GM12801 (cell line): ENCODE results near the gene PLXDC2.

ENCODE experiments used
- TF ChIP-seq, protein P1 (sequence below): IDR thresholded peaks from one replicate; pipeline ENCODE4 v1.5.1; 2011; ENCODE audit warnings: control low read depth; ENCODE audit not compliant: insufficient read length; ENCODE audit errors: extremely low read depth

The PLXDC2 gene

DNA sequence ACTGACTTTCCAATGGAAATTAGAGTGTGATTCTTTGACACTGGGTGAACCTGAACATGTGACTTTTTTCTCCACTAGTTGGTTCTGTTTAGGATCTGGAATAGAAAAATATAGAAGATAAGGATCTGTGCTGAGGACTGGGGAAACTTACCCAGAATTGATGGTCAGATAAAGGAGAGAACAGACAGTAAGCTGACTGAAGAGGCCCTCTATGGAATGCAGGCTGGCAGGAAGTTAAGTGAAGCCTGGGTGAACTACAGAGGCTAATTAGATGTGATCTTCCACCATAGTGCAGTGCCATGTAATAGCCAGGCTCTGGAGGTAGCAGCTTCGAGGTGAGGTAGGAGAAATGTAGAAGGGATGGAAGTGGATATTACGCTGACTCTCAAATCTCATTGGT is 455.3 kb downstream of the PLXDC2 start:
- TF ChIP-seq, protein P1, sequence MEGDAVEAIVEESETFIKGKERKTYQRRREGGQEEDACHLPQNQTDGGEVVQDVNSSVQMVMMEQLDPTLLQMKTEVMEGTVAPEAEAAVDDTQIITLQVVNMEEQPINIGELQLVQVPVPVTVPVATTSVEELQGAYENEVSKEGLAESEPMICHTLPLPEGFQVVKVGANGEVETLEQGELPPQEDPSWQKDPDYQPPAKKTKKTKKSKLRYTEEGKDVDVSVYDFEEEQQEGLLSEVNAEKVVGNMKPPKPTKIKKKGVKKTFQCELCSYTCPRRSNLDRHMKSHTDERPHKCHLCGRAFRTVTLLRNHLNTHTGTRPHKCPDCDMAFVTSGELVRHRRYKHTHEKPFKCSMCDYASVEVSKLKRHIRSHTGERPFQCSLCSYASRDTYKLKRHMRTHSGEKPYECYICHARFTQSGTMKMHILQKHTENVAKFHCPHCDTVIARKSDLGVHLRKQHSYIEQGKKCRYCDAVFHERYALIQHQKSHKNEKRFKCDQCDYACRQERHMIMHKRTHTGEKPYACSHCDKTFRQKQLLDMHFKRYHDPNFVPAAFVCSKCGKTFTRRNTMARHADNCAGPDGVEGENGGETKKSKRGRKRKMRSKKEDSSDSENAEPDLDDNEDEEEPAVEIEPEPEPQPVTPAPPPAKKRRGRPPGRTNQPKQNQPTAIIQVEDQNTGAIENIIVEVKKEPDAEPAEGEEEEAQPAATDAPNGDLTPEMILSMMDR = no peak

- TF ChIP-seq, protein P1 = no peak
Measured at GRCh38 chr10:20272608-20273007, 456.4 kb downstream of the PLXDC2 start.

DNA sequence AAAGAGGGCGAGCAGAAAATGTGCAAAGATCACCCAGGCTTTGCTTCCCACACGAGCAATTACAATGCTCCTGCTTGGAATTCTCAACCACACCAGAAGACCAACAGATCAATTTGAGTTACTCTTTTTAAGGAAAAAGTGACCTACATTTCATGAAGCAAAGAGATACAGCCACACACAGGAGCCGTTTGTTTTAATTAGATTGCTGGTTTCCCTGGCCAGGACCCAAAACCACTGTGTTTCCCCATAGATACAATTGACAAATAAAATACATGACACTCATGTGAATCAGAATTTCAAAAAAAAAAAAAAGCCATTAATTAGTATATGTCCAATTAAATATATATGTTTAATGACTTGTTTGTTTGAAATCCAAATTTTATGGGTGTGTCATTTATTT is 458.3 kb downstream of the PLXDC2 start:
- TF ChIP-seq, protein P1 = no peak

DNA sequence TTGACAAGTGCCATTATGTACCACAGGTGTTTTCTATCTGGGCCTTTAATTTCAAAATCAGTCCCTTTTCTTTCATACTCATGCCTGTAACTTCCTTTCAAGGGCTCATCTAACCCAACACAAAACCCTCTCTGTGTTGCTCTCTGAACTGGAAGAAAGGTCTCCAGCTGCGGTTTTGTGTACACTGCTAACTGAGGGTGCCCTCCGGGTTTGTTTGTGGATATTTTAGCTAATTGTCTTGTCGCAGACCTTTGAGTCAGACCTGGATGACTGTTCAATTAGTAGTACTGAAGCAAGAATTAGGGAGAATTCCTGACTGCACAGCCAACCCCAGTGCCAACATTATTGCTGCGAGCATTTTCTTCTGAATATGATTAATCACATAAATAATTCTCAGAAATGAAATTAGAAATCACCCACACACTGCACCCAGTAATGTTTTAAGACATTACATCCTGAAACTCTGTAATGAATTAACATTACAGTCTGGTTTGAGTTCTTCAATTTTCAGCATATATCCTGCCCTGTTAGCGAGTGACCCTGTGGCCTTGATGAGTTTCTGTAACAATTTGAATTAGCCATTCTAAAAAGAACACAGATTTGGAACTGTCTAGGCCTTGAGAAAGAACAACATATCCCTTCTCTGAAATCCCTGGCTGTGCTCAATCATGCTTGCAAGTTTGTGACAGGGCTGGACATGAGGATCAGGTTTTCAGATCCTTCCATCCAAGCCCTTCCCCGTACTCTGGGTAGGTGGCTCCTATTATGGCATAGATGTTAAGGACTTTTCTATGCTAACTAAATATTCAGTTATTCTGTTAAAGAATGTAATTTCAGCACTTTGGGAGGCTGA is 460.1 kb downstream of the PLXDC2 start:
- TF ChIP-seq, protein P1 = no peak

DNA sequence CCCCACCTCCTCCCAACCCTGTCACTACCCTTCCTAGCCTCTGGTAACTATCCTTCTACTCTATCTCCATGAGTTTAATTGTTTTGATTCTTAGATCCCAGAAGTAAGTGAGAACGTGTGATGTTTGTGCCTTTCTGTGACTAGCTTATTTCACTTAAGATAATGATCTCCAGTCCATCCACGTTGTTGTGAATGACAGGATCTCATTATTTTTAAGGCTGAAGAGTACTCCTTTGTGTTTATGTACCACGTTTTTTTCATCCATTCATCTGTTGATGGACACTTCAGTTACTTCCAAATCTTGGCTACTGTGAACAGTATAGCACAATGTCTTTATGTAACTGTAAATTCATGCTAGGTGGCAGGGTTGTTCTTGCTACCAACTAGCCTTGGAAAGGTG is 461.6 kb downstream of the PLXDC2 start:
- TF ChIP-seq, protein P1 = no peak

GRCh38 chr10:20281579-20281978 is 465.3 kb downstream of the PLXDC2 start:
- TF ChIP-seq, protein P1 = no peak

DNA sequence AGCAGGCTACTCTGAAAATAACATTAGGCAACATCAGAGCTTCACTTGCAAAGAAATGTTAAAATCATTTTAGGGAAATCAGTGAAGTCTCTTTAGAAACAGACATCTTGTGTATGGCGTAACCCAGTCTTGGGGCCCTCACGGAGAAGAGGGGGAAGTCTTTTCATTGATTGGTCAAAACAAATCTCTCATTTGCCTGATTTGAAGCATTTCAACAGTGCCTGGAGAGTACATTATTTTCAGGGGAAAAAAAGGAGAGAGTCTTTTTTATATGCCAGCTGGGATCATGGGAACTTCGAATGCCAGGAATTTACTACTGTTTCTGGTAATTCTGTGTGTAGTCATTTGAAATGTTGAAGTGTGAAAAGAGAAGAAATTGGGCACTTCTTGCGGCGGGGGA is 471.4 kb downstream of the PLXDC2 start:
- TF ChIP-seq, protein P1 = no peak

DNA sequence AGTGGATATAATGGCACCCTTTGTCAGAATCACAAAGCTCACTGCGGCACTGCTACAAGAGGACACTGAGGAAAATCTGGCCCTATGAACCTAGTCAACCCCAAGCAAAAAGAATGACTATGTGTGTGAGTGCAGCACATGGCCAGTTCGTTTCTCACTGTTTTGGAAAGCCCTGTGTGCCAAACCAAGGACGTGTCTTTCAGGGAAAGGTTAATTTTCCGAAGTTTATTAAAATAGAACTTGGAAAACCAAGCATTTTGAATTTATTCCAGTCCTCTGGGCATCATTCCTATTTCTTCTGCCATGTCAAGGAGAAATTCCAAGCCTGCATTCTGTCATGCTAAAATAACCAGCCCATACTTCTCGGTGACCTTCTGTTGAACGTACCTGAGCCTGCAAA is 471.8 kb downstream of the PLXDC2 start:
- TF ChIP-seq, protein P1 = no peak
